ENCODE results near the gene DDI2. TPM values are rescaled to one million over a fixed set of nuclear protein-coding genes. Genes with fewer than 3 reads are reported as not detected.
A peak's percentile ranks its signal among the peaks of the same experiment; 100 is the strongest.
"Not testable (repeated sequence)": the region's sequence is repeated elsewhere in the genome, so short reads cannot be mapped to it uniquely, and the experiment has no call there.

The DDI2 gene
- total RNA-seq, 4 donors from 2014 or later = 26.2 to 115 (median 43.7) TPM

GRCh38 chr1:15598436-15598835 is 18.8 kb upstream of the DDI2 start:
- Histone ChIP-seq H3K4me3 (no peak overlapping the region), H3K9me3 (no peaks in the 10 kb centered on the region), H3K36me3 (no peaks in the 10 kb centered on the region), H3K4me1 (no peaks in the 10 kb centered on the region), H3K27me3 (no peaks in the 10 kb centered on the region), H3K27ac (no peak overlapping the region)
- DNase-seq = no peak
- intact Hi-C loops (cut with DNase I; ENCODE audit: low total_unique reads) = loop anchor here (10.0 kb wide), 1 partner anchor 146 kb away; the partner anchor contains the start of gene TMEM82
- TF ChIP-seq POLR2A (IDR thresholded peaks at IDR 0.05) = no peak
- TF ChIP-seq, protein P1, sequence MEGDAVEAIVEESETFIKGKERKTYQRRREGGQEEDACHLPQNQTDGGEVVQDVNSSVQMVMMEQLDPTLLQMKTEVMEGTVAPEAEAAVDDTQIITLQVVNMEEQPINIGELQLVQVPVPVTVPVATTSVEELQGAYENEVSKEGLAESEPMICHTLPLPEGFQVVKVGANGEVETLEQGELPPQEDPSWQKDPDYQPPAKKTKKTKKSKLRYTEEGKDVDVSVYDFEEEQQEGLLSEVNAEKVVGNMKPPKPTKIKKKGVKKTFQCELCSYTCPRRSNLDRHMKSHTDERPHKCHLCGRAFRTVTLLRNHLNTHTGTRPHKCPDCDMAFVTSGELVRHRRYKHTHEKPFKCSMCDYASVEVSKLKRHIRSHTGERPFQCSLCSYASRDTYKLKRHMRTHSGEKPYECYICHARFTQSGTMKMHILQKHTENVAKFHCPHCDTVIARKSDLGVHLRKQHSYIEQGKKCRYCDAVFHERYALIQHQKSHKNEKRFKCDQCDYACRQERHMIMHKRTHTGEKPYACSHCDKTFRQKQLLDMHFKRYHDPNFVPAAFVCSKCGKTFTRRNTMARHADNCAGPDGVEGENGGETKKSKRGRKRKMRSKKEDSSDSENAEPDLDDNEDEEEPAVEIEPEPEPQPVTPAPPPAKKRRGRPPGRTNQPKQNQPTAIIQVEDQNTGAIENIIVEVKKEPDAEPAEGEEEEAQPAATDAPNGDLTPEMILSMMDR (IDR thresholded peaks at IDR 0.05) = no peak

- H3K27me3 ChIP-seq = no peaks in the 10 kb centered on the region
- H3K4me1 ChIP-seq = no peaks in the 10 kb centered on the region
- intact Hi-C loops (cut with DNase I; ENCODE audit: low total_unique reads) = no loop called here
- no peaks in the 10 kb centered on the region for H3K9me3 ChIP-seq
- H3K36me3 ChIP-seq = no peaks in the 10 kb centered on the region
- peak overlapping the region; percentile 50 to 63 for H3K4me3 ChIP-seq
- peak; percentile 13 to 79 for TF ChIP-seq POLR2A (IDR thresholded peaks at IDR 0.05)
- TF ChIP-seq, protein P1 (IDR thresholded peaks at IDR 0.05) = peak in 2 of 4 experiments; percentile 1 to 15
- peak; percentile 97 for DNase-seq
- peak overlapping the region; percentile 75 to 80 for H3K27ac ChIP-seq
These were observed 13.9 kb upstream of the DDI2 start for GRCh38 chr1:15603050-15603965.

- intact Hi-C loops (cut with DNase I; ENCODE audit: low total_unique reads) = not testable (repeated sequence)
These were observed 13.3 kb upstream of the DDI2 start for GRCh38 chr1:15603966-15604282.

GRCh38 chr1:15604400-15604799 is 12.9 kb upstream of the DDI2 start:
- H3K4me1 ChIP-seq; intact Hi-C loops (cut with DNase I; ENCODE audit: low total_unique reads); H3K27ac ChIP-seq; H3K9me3 ChIP-seq; H3K27me3 ChIP-seq; H3K36me3 ChIP-seq; H3K4me3 ChIP-seq: not testable (repeated sequence)
- peak in 1 of 2 donors; percentile 23 for DNase-seq

More at GRCh38 chr1:15603966-15604282, 13.3 kb upstream of the DDI2 start:
- not testable (repeated sequence) for H3K9me3 ChIP-seq, H3K4me1 ChIP-seq, DNase-seq, H3K27me3 ChIP-seq, H3K36me3 ChIP-seq
- Histone ChIP-seq H3K4me3 (peak overlapping the region; percentile 50 to 63), H3K27ac (peak overlapping the region; percentile 75 to 80)

DNA sequence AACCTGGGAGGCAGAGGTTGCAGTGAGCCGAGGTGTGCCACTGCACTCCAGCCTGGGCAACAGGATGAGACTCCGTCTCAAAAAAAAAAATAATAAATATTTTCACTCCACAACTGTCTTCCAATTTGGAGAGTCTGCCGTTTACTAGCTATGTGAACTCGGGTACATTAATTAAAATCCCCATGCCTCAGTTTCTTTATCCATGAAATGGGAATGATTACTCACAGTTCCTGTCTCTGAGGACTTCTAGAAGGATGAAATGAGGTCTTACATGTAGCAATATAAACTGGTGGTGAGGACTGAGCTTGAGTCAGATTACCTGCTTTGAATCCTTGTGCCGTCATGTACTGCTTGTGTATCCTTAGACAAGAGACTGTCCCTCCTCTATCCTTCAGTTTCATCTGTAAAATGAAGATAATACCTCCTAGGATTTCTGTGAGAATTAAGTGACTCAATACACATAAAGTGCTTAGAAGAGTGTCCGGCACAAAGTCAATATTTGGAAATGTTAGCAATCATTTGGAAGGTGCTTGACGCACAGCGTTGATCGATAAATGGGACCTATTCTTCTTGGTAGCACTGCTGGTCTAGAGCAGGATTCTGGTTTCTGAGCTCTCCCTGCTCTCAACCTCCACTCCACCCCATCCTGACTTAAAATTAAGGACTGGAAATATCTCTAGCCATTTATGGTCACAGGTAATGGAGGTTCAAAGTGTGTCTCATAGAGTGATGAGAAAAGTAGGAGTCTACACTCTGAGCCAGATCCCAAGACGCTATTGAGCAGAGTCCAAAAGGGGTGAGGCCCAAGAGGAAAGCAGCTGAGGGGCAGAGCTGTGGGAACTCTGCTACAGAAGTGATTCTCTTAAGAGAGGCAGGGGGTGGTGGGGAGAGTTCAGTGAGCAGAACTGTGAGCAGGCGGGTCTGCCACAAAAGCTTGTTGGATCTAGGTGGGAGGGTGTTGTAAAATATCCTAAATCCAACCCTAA is 11.6 kb upstream of the DDI2 start:
- H3K27me3 ChIP-seq = no peaks in the 10 kb centered on the region
- no peak for DNase-seq
- intact Hi-C loops (cut with DNase I; ENCODE audit: low total_unique reads) = no loop called here
- no peaks in the 10 kb centered on the region for H3K4me1 ChIP-seq
- no peaks in the 10 kb centered on the region for H3K9me3 ChIP-seq
- TF ChIP-seq, protein P1 (IDR thresholded peaks at IDR 0.05) = no peak
- TF ChIP-seq POLR2A (IDR thresholded peaks at IDR 0.05) = no peak
- no peak overlapping the region for H3K27ac ChIP-seq
- no peaks in the 10 kb centered on the region for H3K36me3 ChIP-seq
- H3K4me3 ChIP-seq = no peak overlapping the region

All from uterus (tissue), 4 donors.